Neural cell (in vitro differentiated cells): Measurements from ENCODE around the gene C4orf36. TPM values are rescaled to one million over a fixed set of nuclear protein-coding genes. Genes with fewer than 3 reads are reported as not detected.

Source experiments
- H2AFZ ChIP-seq: fragments of 200-600, 300-800 bp; sonication (generic), shearing (Covaris generic); 2 replicates; pipeline ENCODE4 v1.6.0; 2014; ENCODE audit warnings: low read depth, mild to moderate bottlenecking, antibody characterized with exemption, low read length, moderate library complexity
- H3F3A ChIP-seq: fragments of 200-600 bp; shearing (Covaris generic); 2 replicates; pipeline ENCODE4 v1.6.1; 2016; ENCODE audit warnings: mild to moderate bottlenecking, moderate library complexity, mixed read lengths, antibody characterized with exemption, low read length; ENCODE audit not compliant: insufficient read depth, poor library complexity, severe bottlenecking
- H3K27ac ChIP-seq: fragments of 200-600, 300-800 bp; sonication (generic), shearing (Covaris generic); 2 replicates; pipeline ENCODE4 v1.5.1; 2014; ENCODE audit warnings: mild to moderate bottlenecking, low read length, moderate library complexity
- H3K27me3 ChIP-seq: fragments of 300-800, 200-600 bp; sonication (generic), shearing (Covaris generic); 2 replicates; pipeline ENCODE4 v1.6.0; 2014; ENCODE audit warnings: mild to moderate bottlenecking, low read depth, low read length, moderate library complexity; ENCODE audit not compliant: insufficient read depth
- H3K36me3 ChIP-seq: fragments of 300-800, 200-600 bp; sonication (generic), shearing (Covaris generic); 2 replicates; pipeline ENCODE4 v1.5.1; 2014; ENCODE audit warnings: mild to moderate bottlenecking, antibody characterized with exemption, low read length, moderate library complexity; ENCODE audit not compliant: insufficient read depth
- H3K4me2 ChIP-seq: fragments of 300-800, 200-600 bp; sonication (generic), shearing (Covaris generic); 2 replicates; pipeline ENCODE4 v1.6.0; 2014; ENCODE audit warnings: mild to moderate bottlenecking, low read length
- H3K4me3 ChIP-seq: fragments of 300-800, 200-600 bp; sonication (generic), shearing (Covaris generic); 2 replicates; pipeline ENCODE4 v1.5.1; 2014; ENCODE audit warnings: mild to moderate bottlenecking, low read length, moderate library complexity
- H3K79me2 ChIP-seq: fragments of 200-600 bp; shearing (Covaris generic); replicated peaks from 2 replicates; pipeline ENCODE4 v1.6.0; 2014; ENCODE audit warnings: mild to moderate bottlenecking, low read length, moderate library complexity; ENCODE audit not compliant: insufficient read depth
- H3K9ac ChIP-seq: fragments of 300-800, 200-600 bp; sonication (generic), shearing (Covaris generic); 2 replicates; pipeline ENCODE4 v1.6.1; 2016; ENCODE audit warnings: mild to moderate bottlenecking, low read length, mixed read lengths
- H3K9me2 ChIP-seq: fragments of 200-600 bp; shearing (Covaris generic); 2 replicates; pipeline ENCODE4 v1.6.1; 2016; ENCODE audit warnings: mild to moderate bottlenecking, low read length, mixed read lengths; ENCODE audit not compliant: insufficient read depth
- H3K9me3 ChIP-seq: fragments of 200-600, 300-800 bp; sonication (generic), shearing (Covaris generic); 2 replicates; pipeline ENCODE4 v1.6.1; 2016; ENCODE audit warnings: mild to moderate bottlenecking, mixed run types, low read length, moderate library complexity, mixed read lengths
- H4K20me1 ChIP-seq: fragments of 200-600 bp; shearing (Covaris generic); 2 replicates; pipeline ENCODE4 v1.6.1; 2016; ENCODE audit warnings: mild to moderate bottlenecking, mixed run types; ENCODE audit not compliant: insufficient read depth
- CTCF ChIP-seq: fragments of 450-650 bp; IDR thresholded peaks from 2 replicates; pipeline ENCODE4 v1.5.1; 2014; ENCODE audit warnings: antibody characterized with exemption, mild to moderate bottlenecking, moderate library complexity; ENCODE audit not compliant: poor library complexity, severe bottlenecking
- EP300 ChIP-seq: fragments of 450-650 bp; conservative IDR thresholded peaks from 2 replicates; pipeline ENCODE4 v1.6.1; 2014; ENCODE audit warnings: antibody characterized with exemption, mild to moderate bottlenecking, moderate library complexity; ENCODE audit not compliant: poor library complexity, severe bottlenecking
- EZH2 ChIP-seq: fragments of 200-600, 300-800 bp; shearing (Covaris generic), sonication (generic); IDR thresholded peaks from 2 replicates; pipeline ENCODE4 v1.6.1; 2014; ENCODE audit warnings: antibody characterized with exemption, low read length, borderline replicate concordance, mild to moderate bottlenecking; ENCODE audit not compliant: insufficient read depth, poor library complexity, severe bottlenecking
- MXI1 ChIP-seq: fragments of 450-650 bp; conservative IDR thresholded peaks from 2 replicates; pipeline ENCODE4 v1.6.1; 2014; ENCODE audit warnings: antibody characterized with exemption, mild to moderate bottlenecking; ENCODE audit not compliant: poor library complexity, severe bottlenecking
- POLR2AphosphoS5 ChIP-seq: IDR thresholded peaks from 2 replicates; pipeline ENCODE4 v1.6.1; 2012
- RAD21 ChIP-seq: fragments of 450-650 bp; conservative IDR thresholded peaks from 2 replicates; pipeline ENCODE4 v1.6.1; 2014; ENCODE audit warnings: antibody characterized with exemption, mild to moderate bottlenecking, moderate library complexity
- REST ChIP-seq: IDR thresholded peaks from 2 replicates; pipeline ENCODE4 v1.6.1; 2012; ENCODE audit warnings: borderline replicate concordance
- SMC3 ChIP-seq: fragments of 450-650 bp; conservative IDR thresholded peaks from 2 replicates; pipeline ENCODE4 v1.6.1; 2014; ENCODE audit warnings: antibody characterized with exemption, mild to moderate bottlenecking, moderate library complexity; ENCODE audit not compliant: poor library complexity
- TAF1 ChIP-seq: IDR thresholded peaks from 2 replicates; pipeline ENCODE4 v1.6.1; 2012; ENCODE audit warnings: low read depth
- polyA plus RNA-seq: library from polyadenylated mRNA; depleted of rRNA; stranded (reverse); fragments of >200 nt; gene quantifications from 2 replicates; pipeline ENCODE4 v1.2.3, GENCODE V29; 2014

The C4orf36 gene
- polyA plus RNA-seq, 1 donor from 2014 or later: 1.5 TPM

- no peak overlapping the region for H3K4me2 ChIP-seq
- H3K9me2 ChIP-seq: no peaks in the 10 kb centered on the region
- H3K4me3 ChIP-seq: no peak overlapping the region
- H3F3A ChIP-seq: no peaks in the 10 kb centered on the region
- H2AFZ ChIP-seq: no peak overlapping the region
- H3K36me3 ChIP-seq: no peaks in the 10 kb centered on the region
- H3K27me3 ChIP-seq: no peaks in the 10 kb centered on the region
- no peak overlapping the region for H3K9ac ChIP-seq
- H3K9me3 ChIP-seq: no peaks in the 10 kb centered on the region
- no peak overlapping the region for H3K27ac ChIP-seq
- no peak for TF ChIP-seq MXI1
- no peak for TF ChIP-seq EP300
- TF ChIP-seq CTCF: no peak
- no peak for TF ChIP-seq EZH2
- TF ChIP-seq POLR2AphosphoS5: no peak
- TF ChIP-seq SMC3: no peak
- no peak for TF ChIP-seq TAF1
- no peak for TF ChIP-seq RAD21
- no peak for TF ChIP-seq REST
- H3K79me2 ChIP-seq: no peaks in the 10 kb centered on the region
- H4K20me1 ChIP-seq: no peaks in the 10 kb centered on the region
Observed at GRCh38 chr4:86909546-86910295, 17.5 kb upstream of the C4orf36 start.

GRCh38 chr4:86908251-86908657 is 16.0 kb upstream of the C4orf36 start:
- no peaks in the 10 kb centered on the region for H3F3A ChIP-seq
- H3K9me2 ChIP-seq: no peaks in the 10 kb centered on the region
- H3K9me3 ChIP-seq: no peaks in the 10 kb centered on the region
- no peaks in the 10 kb centered on the region for H4K20me1 ChIP-seq
- no peak overlapping the region for H3K4me3 ChIP-seq
- no peak overlapping the region for H3K9ac ChIP-seq
- H3K79me2 ChIP-seq: no peaks in the 10 kb centered on the region
- no peaks in the 10 kb centered on the region for H3K36me3 ChIP-seq
- no peak overlapping the region for H2AFZ ChIP-seq
- TF ChIP-seq RAD21: no peak
- no peak for TF ChIP-seq REST
- no peak for TF ChIP-seq MXI1
- TF ChIP-seq POLR2AphosphoS5: no peak
- no peak for TF ChIP-seq EP300
- no peak for TF ChIP-seq EZH2
- no peak for TF ChIP-seq CTCF
- TF ChIP-seq SMC3: no peak
- no peak for TF ChIP-seq TAF1
- no peak overlapping the region for H3K27ac ChIP-seq
- H3K4me2 ChIP-seq: no peak overlapping the region
- no peaks in the 10 kb centered on the region for H3K27me3 ChIP-seq
